Natural killer cell treated with Interleukin-12 subunit alpha and Interleukin-12 subunit beta and Interleukin-15 and Interleukin-18, amount 100 ng/mL, for 72 hours (primary cell): Measurements from ENCODE around the gene PTTG2. TPM values are rescaled to one million over a fixed set of nuclear protein-coding genes. Genes with fewer than 3 reads are reported as not detected.
"Not testable (repeated sequence)": the region's sequence is repeated elsewhere in the genome, so short reads cannot be mapped to it uniquely, and the experiment has no call there.

Experiments used
- ATAC-seq, 2 donors: fragments of 150-1000 bp; cut with Tn5 transposase in 1 of 2; sonication (Bioruptor Pico), chemical (Tn5 transposase) in 1 of 2; 2 replicates each; pipeline ENCODE4 v1.10.0; 2021
- DNase-seq: peaks from one replicate; pipeline ENCODE4 v3.0.0; 2022; ENCODE audit warnings: low spot score
- H3K27ac Mint-ChIP-seq, 2 donors: 1 replicate in 1 of 2; 2 replicates in 1 of 2; pipeline ENCODE4 v1.8.0; 2022; ENCODE audit warnings: mixed read lengths in 2 of 2, mild to moderate bottlenecking in 1 of 2, moderate library complexity in 1 of 2
- H3K27me3 Mint-ChIP-seq, 2 donors: 1 replicate in 1 of 2; 2 replicates in 1 of 2; pipeline ENCODE4 v1.8.0; 2022; ENCODE audit warnings: mixed read lengths in 2 of 2
- H3K36me3 Mint-ChIP-seq: one replicate; pipeline ENCODE4 v1.8.0; 2022; ENCODE audit warnings: mixed read lengths
- H3K4me1 Mint-ChIP-seq, 2 donors: 1 replicate in 1 of 2; 2 replicates in 1 of 2; pipeline ENCODE4 v1.8.0; 2022; ENCODE audit warnings: low read depth in 2 of 2, mixed read lengths in 2 of 2, mild to moderate bottlenecking in 1 of 2
- H3K4me3 Mint-ChIP-seq: one replicate; pipeline ENCODE4 v1.8.0; 2022; ENCODE audit warnings: mixed read lengths
- H3K9me3 Mint-ChIP-seq: 2 replicates; pipeline ENCODE4 v1.8.0; 2022; ENCODE audit warnings: mixed read lengths
- total RNA-seq, 2 donors: library from RNA; stranded (reverse); gene quantifications; one replicate each; pipeline ENCODE4 v1.2.3, GENCODE V29; 2022

The PTTG2 gene
- total RNA-seq, 2 donors from 2014 or later, result 1.6 to 3.2 TPM

- Mint-ChIP-seq H3K27me3 (no peaks in the 10 kb centered on the region), H3K27ac (no peak overlapping the region), H3K9me3 (no peaks in the 10 kb centered on the region), H3K4me3 (no peak overlapping the region), H3K4me1 (peaks cover 13 to 17% of the 10 kb centered on the region in 2 donors), H3K36me3 (no peaks in the 10 kb centered on the region)
- DNase-seq (no peak), ATAC-seq (no peak)
Measured at GRCh38 chr4:37968747-37969146, 8.5 kb downstream of the PTTG2 start.

GRCh38 chr4:37970702-37971101 lies 10.5 kb downstream of the PTTG2 start:
- ATAC-seq, result peak; percentile 80
- Mint-ChIP-seq H3K4me3 (no peak overlapping the region), H3K9me3 (no peaks in the 10 kb centered on the region), H3K36me3 (no peaks in the 10 kb centered on the region), H3K27ac (no peak overlapping the region), H3K27me3 (no peaks in the 10 kb centered on the region), H3K4me1 (peaks cover 6 to 9% of the 10 kb centered on the region in 2 donors)
- DNase-seq, result peak; percentile 62

GRCh38 chr4:37971202-37971601 lies 11.0 kb downstream of the PTTG2 start:
- Mint-ChIP-seq H3K9me3 (no peaks in the 10 kb centered on the region), H3K27ac (no peak overlapping the region), H3K4me1 (peaks cover 6 to 11% of the 10 kb centered on the region in 2 donors), H3K36me3 (no peaks in the 10 kb centered on the region), H3K4me3 (no peak overlapping the region), H3K27me3 (no peaks in the 10 kb centered on the region)
- no peak for ATAC-seq
- no peak for DNase-seq

- H3K4me3 Mint-ChIP-seq, result no peak overlapping the region
- no peak for DNase-seq
- H3K36me3 Mint-ChIP-seq, result no peaks in the 10 kb centered on the region
- H3K27me3 Mint-ChIP-seq, result no peaks in the 10 kb centered on the region
- no peak for ATAC-seq
- peaks cover 10 to 19% of the 10 kb centered on the region in 2 donors for H3K4me1 Mint-ChIP-seq
- no peak overlapping the region for H3K27ac Mint-ChIP-seq
- no peaks in the 10 kb centered on the region for H3K9me3 Mint-ChIP-seq
Measured at GRCh38 chr4:37973441-37973840, 13.2 kb downstream of the PTTG2 start.

GRCh38 chr4:37975321-37975822 lies 15.2 kb downstream of the PTTG2 start:
- peaks cover 9 to 24% of the 10 kb centered on the region in 2 donors for H3K4me1 Mint-ChIP-seq
- not testable (repeated sequence) for H3K36me3 Mint-ChIP-seq, DNase-seq, ATAC-seq, H3K27ac Mint-ChIP-seq, H3K9me3 Mint-ChIP-seq, H3K27me3 Mint-ChIP-seq, H3K4me3 Mint-ChIP-seq

- Mint-ChIP-seq H3K27ac (peak overlapping the region; percentile 19 to 41), H3K9me3 (no peaks in the 10 kb centered on the region), H3K27me3 (no peaks in the 10 kb centered on the region), H3K36me3 (no peaks in the 10 kb centered on the region), H3K4me1 (peaks cover 8 to 22% of the 10 kb centered on the region in 2 donors), H3K4me3 (peak overlapping the region; percentile 63)
- no peak for DNase-seq
- no peak for ATAC-seq
Measured at GRCh38 chr4:37976507-37976906, 16.3 kb downstream of the PTTG2 start.

GRCh38 chr4:37976991-37977470 lies 16.8 kb downstream of the PTTG2 start:
- Mint-ChIP-seq H3K9me3 (no peaks in the 10 kb centered on the region), H3K4me3 (peak overlapping the region; percentile 63), H3K27me3 (no peaks in the 10 kb centered on the region), H3K4me1 (peaks cover 11 to 27% of the 10 kb centered on the region in 2 donors), H3K36me3 (no peaks in the 10 kb centered on the region), H3K27ac (peak overlapping the region; percentile 18 to 19)
- ATAC-seq, result peak; percentile 93 to 95
- DNase-seq, result peak; percentile 85

GRCh38 chr4:37977471-37978247 lies 17.5 kb downstream of the PTTG2 start:
- Mint-ChIP-seq H3K9me3 (no peaks in the 10 kb centered on the region), H3K27me3 (no peaks in the 10 kb centered on the region), H3K4me3 (peak overlapping the region; percentile 88), H3K36me3 (no peaks in the 10 kb centered on the region), H3K27ac (peak overlapping the region; percentile 62 to 85), H3K4me1 (peaks cover 18 to 33% of the 10 kb centered on the region in 2 donors)
- ATAC-seq (peak; percentile 85 to 88), DNase-seq (peak; percentile 85)

- Mint-ChIP-seq H3K4me1 (peaks cover 19 to 35% of the 10 kb centered on the region in 2 donors), H3K27me3 (no peaks in the 10 kb centered on the region), H3K27ac (peak overlapping the region; percentile 62 to 85), H3K4me3 (peak overlapping the region; percentile 88), H3K36me3 (no peaks in the 10 kb centered on the region), H3K9me3 (no peaks in the 10 kb centered on the region)
- no peak for DNase-seq
- peak; percentile 51 to 58 for ATAC-seq
Measured at GRCh38 chr4:37978248-37978924, 18.2 kb downstream of the PTTG2 start.

GRCh38 chr4:37980246-37980645 lies 20.0 kb downstream of the PTTG2 start:
- no peak for ATAC-seq
- Mint-ChIP-seq H3K27ac (no peak overlapping the region), H3K27me3 (no peaks in the 10 kb centered on the region), H3K4me1 (peaks cover 19 to 35% of the 10 kb centered on the region in 2 donors), H3K36me3 (no peaks in the 10 kb centered on the region), H3K9me3 (no peaks in the 10 kb centered on the region), H3K4me3 (no peak overlapping the region)
- no peak for DNase-seq

GRCh38 chr4:37981425-37981824 lies 21.2 kb downstream of the PTTG2 start:
- Mint-ChIP-seq H3K27ac (peak overlapping the region in 1 of 2 donors; percentile 28), H3K4me1 (peaks cover 22 to 37% of the 10 kb centered on the region in 2 donors), H3K9me3 (no peaks in the 10 kb centered on the region), H3K4me3 (no peak overlapping the region), H3K36me3 (no peaks in the 10 kb centered on the region), H3K27me3 (no peaks in the 10 kb centered on the region)
- no peak for ATAC-seq
- DNase-seq, result no peak

GRCh38 chr4:37981844-37982720 lies 21.9 kb downstream of the PTTG2 start:
- H3K36me3 Mint-ChIP-seq, result no peaks in the 10 kb centered on the region
- no peak overlapping the region for H3K4me3 Mint-ChIP-seq
- ATAC-seq (no peak), DNase-seq (no peak)
- no peak overlapping the region for H3K27ac Mint-ChIP-seq
- H3K27me3 Mint-ChIP-seq, result no peaks in the 10 kb centered on the region
- H3K4me1 Mint-ChIP-seq, result peaks cover 22 to 37% of the 10 kb centered on the region in 2 donors
- no peaks in the 10 kb centered on the region for H3K9me3 Mint-ChIP-seq

GRCh38 chr4:37982736-37983135 lies 22.5 kb downstream of the PTTG2 start:
- no peaks in the 10 kb centered on the region for H3K9me3 Mint-ChIP-seq
- no peaks in the 10 kb centered on the region for H3K36me3 Mint-ChIP-seq
- no peaks in the 10 kb centered on the region for H3K27me3 Mint-ChIP-seq
- ATAC-seq, result no peak
- no peak overlapping the region for H3K4me3 Mint-ChIP-seq
- no peak for DNase-seq
- no peak overlapping the region for H3K27ac Mint-ChIP-seq
- H3K4me1 Mint-ChIP-seq, result peaks cover 22 to 37% of the 10 kb centered on the region in 2 donors
